Transverse colon (tissue), 3 donors: ENCODE results near the gene OTUB2.

Source experiments
- CTCF ChIP-seq, 5 experiments: fragments of 200-600 bp in 3 of 5; fragments of 450-650 bp in 2 of 5; sonication (generic) in 3 of 5; IDR thresholded peaks; 1 replicate in 2 of 5; 2 replicates in 3 of 5; pipeline ENCODE4 v1.5.1; 2016 to 2017; ENCODE audit warnings: antibody characterized with exemption in 5 of 5, inconsistent platforms in 3 of 5, mild to moderate bottlenecking in 2 of 5, moderate library complexity in 1 of 5
- EP300 ChIP-seq: sonication (generic); formaldehyde crosslinking; IDR thresholded peaks from one replicate; pipeline ENCODE4 v1.6.1; 2017; ENCODE audit warnings: antibody characterized with exemption, low read depth

GRCh38 chr14:94058674-94059138, 32.6 kb downstream of the OTUB2 start:
- TF ChIP-seq EP300 (no peak), CTCF (IDR thresholded peaks at IDR 0.05) (no peak)
